Prostate gland (tissue), 2 donors: ENCODE data around the gene KCNN2.

Source experiments
- POLR2AphosphoS5 ChIP-seq: sonication (generic); formaldehyde crosslinking; IDR thresholded peaks from one replicate; pipeline ENCODE4 v1.6.1; 2017; ENCODE audit warnings: antibody characterized with exemption
- TF ChIP-seq, protein P1 (sequence below), 4 experiments: fragments of 200-600 bp in 2 of 4; fragments of 450-650 bp in 2 of 4; sonication (generic) in 2 of 4; IDR thresholded peaks; 1 replicate in 3 of 4; 2 replicates in 1 of 4; pipeline ENCODE4 v1.5.1; 2016 to 2019; ENCODE audit warnings: antibody characterized with exemption in 4 of 4, mild to moderate bottlenecking in 2 of 4, moderate library complexity in 2 of 4

DNA sequence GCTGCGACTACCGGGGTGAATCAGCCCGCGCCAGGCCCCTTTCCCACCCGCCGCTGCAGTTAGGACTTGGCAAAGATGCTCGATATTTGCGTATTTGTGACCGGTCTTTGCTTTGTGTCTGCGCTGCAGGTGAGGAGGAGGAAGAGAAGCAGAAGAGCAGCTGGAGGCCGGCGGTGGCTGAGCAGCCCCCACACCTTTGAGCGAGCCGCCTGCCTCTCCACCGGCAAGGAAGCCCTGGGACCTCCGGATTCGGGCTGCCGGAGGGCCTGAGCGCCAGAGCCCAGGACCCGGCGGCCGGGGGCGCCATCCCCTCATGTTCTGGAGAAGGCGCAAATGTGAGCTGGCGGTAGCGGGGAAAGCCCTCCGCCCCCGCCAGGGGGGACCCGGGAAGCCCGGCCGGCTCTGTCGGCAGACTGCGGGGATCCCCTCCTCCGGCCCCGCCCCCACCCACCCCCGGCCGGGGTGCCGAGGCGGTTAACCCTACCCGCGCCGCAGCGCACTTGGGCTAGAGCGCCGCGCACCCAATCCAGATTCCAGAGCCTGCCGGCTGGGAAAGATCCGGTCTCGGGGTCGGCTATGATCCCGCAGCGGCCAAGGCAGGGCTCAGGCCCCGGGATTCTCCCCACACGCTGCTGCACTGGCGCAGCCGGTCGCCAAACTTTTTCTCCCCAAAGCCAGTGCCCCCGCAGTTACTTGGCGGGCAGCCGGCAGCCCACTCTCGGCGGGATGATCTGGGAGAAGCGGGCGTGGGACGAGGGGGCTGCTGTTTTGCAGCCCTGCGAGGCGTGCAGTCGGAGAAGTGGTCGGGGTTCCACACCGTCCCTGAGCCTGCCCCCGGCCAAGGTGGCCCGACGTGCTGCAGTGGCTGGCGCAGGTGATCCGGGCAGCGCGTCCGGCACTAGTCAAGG is 800 bp upstream of the KCNN2 start:
- TF ChIP-seq, protein P1, sequence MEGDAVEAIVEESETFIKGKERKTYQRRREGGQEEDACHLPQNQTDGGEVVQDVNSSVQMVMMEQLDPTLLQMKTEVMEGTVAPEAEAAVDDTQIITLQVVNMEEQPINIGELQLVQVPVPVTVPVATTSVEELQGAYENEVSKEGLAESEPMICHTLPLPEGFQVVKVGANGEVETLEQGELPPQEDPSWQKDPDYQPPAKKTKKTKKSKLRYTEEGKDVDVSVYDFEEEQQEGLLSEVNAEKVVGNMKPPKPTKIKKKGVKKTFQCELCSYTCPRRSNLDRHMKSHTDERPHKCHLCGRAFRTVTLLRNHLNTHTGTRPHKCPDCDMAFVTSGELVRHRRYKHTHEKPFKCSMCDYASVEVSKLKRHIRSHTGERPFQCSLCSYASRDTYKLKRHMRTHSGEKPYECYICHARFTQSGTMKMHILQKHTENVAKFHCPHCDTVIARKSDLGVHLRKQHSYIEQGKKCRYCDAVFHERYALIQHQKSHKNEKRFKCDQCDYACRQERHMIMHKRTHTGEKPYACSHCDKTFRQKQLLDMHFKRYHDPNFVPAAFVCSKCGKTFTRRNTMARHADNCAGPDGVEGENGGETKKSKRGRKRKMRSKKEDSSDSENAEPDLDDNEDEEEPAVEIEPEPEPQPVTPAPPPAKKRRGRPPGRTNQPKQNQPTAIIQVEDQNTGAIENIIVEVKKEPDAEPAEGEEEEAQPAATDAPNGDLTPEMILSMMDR (IDR thresholded peaks at IDR 0.05) = peak in 3 of 4 experiments; percentile 17 to 48 (median 26)
- no peak for TF ChIP-seq POLR2AphosphoS5
